Measurements from ENCODE around the gene ZNF683.
A peak's percentile ranks its signal among the peaks of the same experiment; 100 is the strongest.
"Not testable (repeated sequence)": the region's sequence is repeated elsewhere in the genome, so short reads cannot be mapped to it uniquely, and the experiment has no call there.

ZNF683 gene

GRCh38 chr1:26346274-26347033 is 26.1 kb downstream of the ZNF683 start:
- H3K4me1 Mint-ChIP-seq (ENCODE audit: low read depth): peaks cover 9% of the 10 kb centered on the region
- H3K36me3 Mint-ChIP-seq (ENCODE audit: low read depth): no peaks in the 10 kb centered on the region
- peaks cover 19% of the 10 kb centered on the region for H3K27me3 Mint-ChIP-seq
- intact Hi-C loops (cut with micrococcal nuclease): no loop called here
- H3K4me3 Mint-ChIP-seq: no peak overlapping the region
- H3K27ac Mint-ChIP-seq: no peak overlapping the region
- H3K9me3 Mint-ChIP-seq: no peaks in the 10 kb centered on the region

- intact Hi-C loops (cut with micrococcal nuclease): no loop called here
- H3K27me3 Mint-ChIP-seq: peaks cover 19% of the 10 kb centered on the region
- H3K27ac Mint-ChIP-seq: no peak overlapping the region
- H3K4me3 Mint-ChIP-seq: no peak overlapping the region
- no peaks in the 10 kb centered on the region for H3K36me3 Mint-ChIP-seq (ENCODE audit: low read depth)
- peaks cover 9% of the 10 kb centered on the region for H3K4me1 Mint-ChIP-seq (ENCODE audit: low read depth)
- no peaks in the 10 kb centered on the region for H3K9me3 Mint-ChIP-seq
Measured at GRCh38 chr1:26345718-26346117, 26.8 kb downstream of the ZNF683 start.

- no peaks in the 10 kb centered on the region for H3K9me3 Mint-ChIP-seq
- H3K27me3 Mint-ChIP-seq: peaks cover 21% of the 10 kb centered on the region
- H3K4me1 Mint-ChIP-seq (ENCODE audit: low read depth): peaks cover 9% of the 10 kb centered on the region
- no peaks in the 10 kb centered on the region for H3K36me3 Mint-ChIP-seq (ENCODE audit: low read depth)
- intact Hi-C loops (cut with micrococcal nuclease): no loop called here
- H3K27ac Mint-ChIP-seq: no peak overlapping the region
- H3K4me3 Mint-ChIP-seq: no peak overlapping the region
Measured at GRCh38 chr1:26344147-26344920, 28.2 kb downstream of the ZNF683 start.

GRCh38 chr1:26340047-26340481 is 32.5 kb downstream of the ZNF683 start:
- Mint-ChIP-seq H3K27me3 (peaks cover 48% of the 10 kb centered on the region), H3K4me3 (no peak overlapping the region), H3K27ac (no peak overlapping the region), H3K9me3 (no peaks in the 10 kb centered on the region), H3K4me1 (ENCODE audit: low read depth) (peaks cover 11% of the 10 kb centered on the region), H3K36me3 (ENCODE audit: low read depth) (no peaks in the 10 kb centered on the region)
- intact Hi-C loops (cut with micrococcal nuclease): no loop called here

GRCh38 chr1:26338670-26339069 is 33.9 kb downstream of the ZNF683 start:
- Mint-ChIP-seq H3K27me3 (peaks cover 51% of the 10 kb centered on the region), H3K36me3 (ENCODE audit: low read depth) (no peaks in the 10 kb centered on the region), H3K9me3 (no peaks in the 10 kb centered on the region), H3K4me1 (ENCODE audit: low read depth) (peaks cover 11% of the 10 kb centered on the region), H3K4me3 (no peak overlapping the region), H3K27ac (no peak overlapping the region)
- intact Hi-C loops (cut with micrococcal nuclease): no loop called here

- Mint-ChIP-seq H3K27me3 (peaks cover 48% of the 10 kb centered on the region), H3K9me3 (no peaks in the 10 kb centered on the region), H3K4me1 (ENCODE audit: low read depth) (peaks cover 11% of the 10 kb centered on the region), H3K4me3 (no peak overlapping the region), H3K27ac (no peak overlapping the region), H3K36me3 (ENCODE audit: low read depth) (no peaks in the 10 kb centered on the region)
- intact Hi-C loops (cut with micrococcal nuclease): no loop called here
Measured at GRCh38 chr1:26337625-26338024, 34.9 kb downstream of the ZNF683 start.

- Mint-ChIP-seq H3K4me3 (peak overlapping the region; percentile 88), H3K27me3 (peaks cover 45% of the 10 kb centered on the region), H3K27ac (no peak overlapping the region), H3K9me3 (no peaks in the 10 kb centered on the region), H3K4me1 (ENCODE audit: low read depth) (peaks cover 11% of the 10 kb centered on the region), H3K36me3 (ENCODE audit: low read depth) (no peaks in the 10 kb centered on the region)
- intact Hi-C loops (cut with micrococcal nuclease): no loop called here
Measured at GRCh38 chr1:26337206-26337535, 35.4 kb downstream of the ZNF683 start.

GRCh38 chr1:26336477-26337205 is 35.9 kb downstream of the ZNF683 start:
- intact Hi-C loops (cut with micrococcal nuclease): no loop called here
- Mint-ChIP-seq H3K9me3 (no peaks in the 10 kb centered on the region), H3K4me1 (ENCODE audit: low read depth) (peaks cover 11% of the 10 kb centered on the region), H3K4me3 (peak overlapping the region; percentile 88), H3K36me3 (ENCODE audit: low read depth) (no peaks in the 10 kb centered on the region), H3K27ac (peak overlapping the region; percentile 31), H3K27me3 (peaks cover 40% of the 10 kb centered on the region)

GRCh38 chr1:26335774-26336476 is 36.6 kb downstream of the ZNF683 start:
- Mint-ChIP-seq H3K36me3 (ENCODE audit: low read depth) (no peaks in the 10 kb centered on the region), H3K27me3 (peaks cover 46% of the 10 kb centered on the region), H3K9me3 (no peaks in the 10 kb centered on the region), H3K27ac (peak overlapping the region; percentile 31), H3K4me1 (ENCODE audit: low read depth) (peaks cover 11% of the 10 kb centered on the region), H3K4me3 (peak overlapping the region; percentile 88)
- intact Hi-C loops (cut with micrococcal nuclease): no loop called here

GRCh38 chr1:26333312-26333711 is 39.2 kb downstream of the ZNF683 start:
- Mint-ChIP-seq H3K27me3 (peaks cover 41% of the 10 kb centered on the region), H3K4me1 (ENCODE audit: low read depth) (peaks cover 11% of the 10 kb centered on the region)
- H3K9me3 Mint-ChIP-seq; H3K36me3 Mint-ChIP-seq (ENCODE audit: low read depth); H3K27ac Mint-ChIP-seq; H3K4me3 Mint-ChIP-seq; intact Hi-C loops (cut with micrococcal nuclease): not testable (repeated sequence)

- Mint-ChIP-seq H3K36me3 (ENCODE audit: low read depth) (no peaks in the 10 kb centered on the region), H3K4me3 (no peak overlapping the region), H3K27me3 (peaks cover 19% of the 10 kb centered on the region), H3K27ac (no peak overlapping the region), H3K9me3 (no peaks in the 10 kb centered on the region), H3K4me1 (ENCODE audit: low read depth) (no peaks in the 10 kb centered on the region)
- intact Hi-C loops (cut with micrococcal nuclease): no loop called here
Measured at GRCh38 chr1:26330276-26330675, 42.3 kb downstream of the ZNF683 start.

- H3K27ac Mint-ChIP-seq; H3K4me1 Mint-ChIP-seq (ENCODE audit: low read depth); H3K4me3 Mint-ChIP-seq; H3K9me3 Mint-ChIP-seq; intact Hi-C loops (cut with micrococcal nuclease); H3K36me3 Mint-ChIP-seq (ENCODE audit: low read depth): not testable (repeated sequence)
- H3K27me3 Mint-ChIP-seq: peaks cover 11% of the 10 kb centered on the region
Measured at GRCh38 chr1:26329380-26329779, 43.2 kb downstream of the ZNF683 start.

GRCh38 chr1:26328597-26328996 is 44.0 kb downstream of the ZNF683 start:
- Mint-ChIP-seq H3K9me3 (no peaks in the 10 kb centered on the region), H3K4me3 (no peak overlapping the region), H3K4me1 (ENCODE audit: low read depth) (no peaks in the 10 kb centered on the region), H3K27me3 (peaks cover 11% of the 10 kb centered on the region), H3K27ac (no peak overlapping the region), H3K36me3 (ENCODE audit: low read depth) (peaks cover 10% of the 10 kb centered on the region)
- intact Hi-C loops (cut with micrococcal nuclease): no loop called here

Data from dendritic cell treated with granulocyte-macrophage colony-stimulating factor and Interleukin-4, amounts not matched to agents 40 ng/mL and 50 ng/mL, for 4 days (primary cell).